ENCODE measurements around the gene EARS2.

DNA sequence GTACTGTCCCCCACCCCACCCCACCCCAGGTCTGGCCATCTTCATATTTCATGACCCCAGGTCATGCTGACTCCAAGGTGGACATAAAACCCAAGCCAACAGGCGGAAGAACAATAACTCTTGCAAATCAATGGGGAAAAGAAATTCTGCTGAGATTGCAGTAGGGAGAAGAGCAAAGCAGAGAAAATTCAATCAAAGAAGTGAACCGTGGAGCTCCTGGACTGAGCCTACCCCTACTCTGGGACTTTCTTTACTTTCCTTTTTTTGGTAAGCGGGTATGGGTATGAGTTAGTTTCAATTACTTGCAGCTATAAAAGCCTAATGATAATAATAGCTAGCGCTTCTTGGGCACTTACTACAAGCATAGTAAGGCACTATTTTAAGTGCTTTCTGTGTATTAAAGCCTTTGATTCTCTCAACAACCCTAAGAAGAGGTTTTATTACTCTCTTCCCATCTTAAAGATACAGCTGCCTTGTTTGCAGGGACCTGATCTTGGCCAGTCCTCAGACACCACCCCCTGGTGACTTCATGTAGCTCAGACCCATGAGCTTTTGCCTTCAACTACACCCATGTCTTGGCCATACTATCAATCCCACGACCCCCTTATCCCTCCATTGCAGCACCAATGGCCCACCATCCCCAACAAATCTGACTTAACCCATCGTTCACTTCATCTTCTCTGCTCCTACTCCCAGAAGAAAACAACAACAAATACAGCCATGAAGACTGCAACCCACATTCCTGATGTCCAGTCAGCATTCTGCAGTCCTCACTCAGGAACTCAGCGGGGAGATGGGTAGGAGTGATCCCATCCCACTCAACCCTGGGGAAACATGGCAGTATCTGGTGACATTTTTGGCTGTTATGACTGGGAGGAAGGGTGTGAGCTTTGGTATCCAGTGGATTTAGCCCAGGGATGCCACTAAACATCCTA lies 51.2 kb downstream of the EARS2 start:
- TF ChIP-seq, protein P1, sequence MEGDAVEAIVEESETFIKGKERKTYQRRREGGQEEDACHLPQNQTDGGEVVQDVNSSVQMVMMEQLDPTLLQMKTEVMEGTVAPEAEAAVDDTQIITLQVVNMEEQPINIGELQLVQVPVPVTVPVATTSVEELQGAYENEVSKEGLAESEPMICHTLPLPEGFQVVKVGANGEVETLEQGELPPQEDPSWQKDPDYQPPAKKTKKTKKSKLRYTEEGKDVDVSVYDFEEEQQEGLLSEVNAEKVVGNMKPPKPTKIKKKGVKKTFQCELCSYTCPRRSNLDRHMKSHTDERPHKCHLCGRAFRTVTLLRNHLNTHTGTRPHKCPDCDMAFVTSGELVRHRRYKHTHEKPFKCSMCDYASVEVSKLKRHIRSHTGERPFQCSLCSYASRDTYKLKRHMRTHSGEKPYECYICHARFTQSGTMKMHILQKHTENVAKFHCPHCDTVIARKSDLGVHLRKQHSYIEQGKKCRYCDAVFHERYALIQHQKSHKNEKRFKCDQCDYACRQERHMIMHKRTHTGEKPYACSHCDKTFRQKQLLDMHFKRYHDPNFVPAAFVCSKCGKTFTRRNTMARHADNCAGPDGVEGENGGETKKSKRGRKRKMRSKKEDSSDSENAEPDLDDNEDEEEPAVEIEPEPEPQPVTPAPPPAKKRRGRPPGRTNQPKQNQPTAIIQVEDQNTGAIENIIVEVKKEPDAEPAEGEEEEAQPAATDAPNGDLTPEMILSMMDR (IDR thresholded peaks at IDR 0.05): no peak
- TF ChIP-seq POLR2A (IDR thresholded peaks at IDR 0.05): no peak
